ENCODE data around the gene STARD10. TPM values are rescaled to one million over a fixed set of nuclear protein-coding genes. Genes with fewer than 3 reads are reported as not detected.

STARD10 gene
- total and polyA plus RNA-seq, 9 of the 15 experiments (the other 6 are each of a cell fraction or from before 2014, with no cell fraction given): 0.15 to 52.9 (median 32.3) TPM

DNA sequence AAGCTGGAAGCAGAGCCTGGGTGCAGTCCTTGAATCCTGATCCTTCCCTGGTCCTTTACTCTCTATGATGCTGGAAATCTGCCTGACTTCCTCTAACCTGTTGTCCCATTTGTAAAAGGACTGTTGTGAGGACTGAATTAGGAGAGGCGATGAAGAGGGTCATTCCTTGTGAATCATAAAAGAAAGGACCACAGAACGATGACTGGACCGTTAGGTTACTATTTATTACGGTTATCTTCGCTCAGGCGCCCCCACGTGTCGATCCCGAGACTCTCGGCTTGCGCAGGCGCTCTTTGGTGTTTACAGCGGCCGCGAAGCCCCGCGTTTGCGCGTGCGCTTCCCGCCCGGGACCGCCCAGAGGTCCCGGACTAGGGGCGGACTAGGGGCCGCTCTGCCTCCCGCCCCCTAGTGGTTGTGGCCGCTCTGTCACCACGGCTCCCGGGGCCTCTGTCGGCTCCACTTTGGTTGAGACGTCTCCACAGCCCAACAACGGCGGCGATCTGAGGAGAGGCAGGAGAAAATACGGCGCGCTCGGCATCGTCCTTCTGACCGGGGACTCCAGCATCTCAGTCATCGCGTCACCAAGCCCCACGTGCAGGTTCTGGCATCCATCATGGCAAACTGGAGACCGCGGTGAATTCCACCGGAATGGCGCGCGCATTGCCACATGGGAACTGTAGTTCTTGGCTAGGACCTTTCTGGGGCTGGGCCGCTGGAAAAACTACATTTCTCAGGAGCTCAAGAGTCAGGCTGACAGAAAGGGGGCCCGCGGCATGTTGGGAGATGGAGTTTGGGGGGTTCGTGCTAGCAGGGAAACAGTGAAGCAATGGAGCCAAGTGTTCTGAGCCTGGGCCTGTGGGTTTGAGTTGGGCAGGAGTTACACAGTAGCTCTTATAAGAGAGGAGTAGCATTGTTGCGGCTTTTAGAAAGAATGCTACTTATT is at the start of gene STARD10 (continued):
- TF ChIP-seq, protein P1, sequence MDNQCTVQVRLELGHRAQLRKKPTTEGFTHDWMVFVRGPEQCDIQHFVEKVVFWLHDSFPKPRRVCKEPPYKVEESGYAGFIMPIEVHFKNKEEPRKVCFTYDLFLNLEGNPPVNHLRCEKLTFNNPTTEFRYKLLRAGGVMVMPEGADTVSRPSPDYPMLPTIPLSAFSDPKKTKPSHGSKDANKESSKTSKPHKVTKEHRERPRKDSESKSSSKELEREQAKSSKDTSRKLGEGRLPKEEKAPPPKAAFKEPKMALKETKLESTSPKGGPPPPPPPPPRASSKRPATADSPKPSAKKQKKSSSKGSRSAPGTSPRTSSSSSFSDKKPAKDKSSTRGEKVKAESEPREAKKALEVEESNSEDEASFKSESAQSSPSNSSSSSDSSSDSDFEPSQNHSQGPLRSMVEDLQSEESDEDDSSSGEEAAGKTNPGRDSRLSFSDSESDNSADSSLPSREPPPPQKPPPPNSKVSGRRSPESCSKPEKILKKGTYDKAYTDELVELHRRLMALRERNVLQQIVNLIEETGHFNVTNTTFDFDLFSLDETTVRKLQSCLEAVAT (IDR thresholded peaks at IDR 0.05): peak in 1 of 2 experiments; percentile 33; a peak in 1 of 4 replicates
- TF ChIP-seq FOS (IDR thresholded peaks at IDR 0.05; ENCODE audit: extremely low read depth, insufficient read length) (no peak), MBD2 (IDR thresholded peaks at IDR 0.05; ENCODE audit: borderline replicate concordance, low read depth) (peak; percentile 90), FIP1L1 (IDR thresholded peaks at IDR 0.05; ENCODE audit: low read depth, low read length, poor library complexity, severe bottlenecking) (peak; percentile 68), MEIS2 (IDR thresholded peaks at IDR 0.05; ENCODE audit: partially characterized antibody) (peak; percentile 89), ZNF766 (CRISPR knock-in tag; conservative IDR thresholded peaks at IDR 0.05) (peak; percentile 85), EP400 (IDR thresholded peaks at IDR 0.05) (peak; percentile 93), ATF1 (CRISPR knock-in tag; IDR thresholded peaks at IDR 0.05) (no peak), ATF1 (tag; IDR thresholded peaks at IDR 0.05) (peak; percentile 94), FOSL1 (tag; conservative IDR thresholded peaks at IDR 0.05) (peak; percentile 79), FOXK2 (conservative IDR thresholded peaks at IDR 0.05 in 1 of 2, IDR thresholded peaks at IDR 0.05 in 1 of 2; ENCODE audit: low read depth in 2 of 2) (peak; percentile 97 to 99), ESRRA (IDR thresholded peaks at IDR 0.05; ENCODE audit: borderline replicate concordance, low read depth) (peak; percentile 72), NFIC (IDR thresholded peaks at IDR 0.05) (peak; percentile 42), ZNF589 (CRISPR knock-in tag; IDR thresholded peaks at IDR 0.05; ENCODE audit: low read depth) (peak; percentile 61; the same call in 1 of the 2 replicates), RBBP5 (IDR thresholded peaks at IDR 0.05; ENCODE audit: borderline replicate concordance, insufficient read depth, low read length, poor library complexity, severe bottlenecking) (peak; percentile 68), SIN3B (IDR thresholded peaks at IDR 0.05; ENCODE audit: low read depth) (peak; percentile 91), MCM7 (IDR thresholded peaks at IDR 0.05) (no peak)
- TF ChIP-seq, protein P2, sequence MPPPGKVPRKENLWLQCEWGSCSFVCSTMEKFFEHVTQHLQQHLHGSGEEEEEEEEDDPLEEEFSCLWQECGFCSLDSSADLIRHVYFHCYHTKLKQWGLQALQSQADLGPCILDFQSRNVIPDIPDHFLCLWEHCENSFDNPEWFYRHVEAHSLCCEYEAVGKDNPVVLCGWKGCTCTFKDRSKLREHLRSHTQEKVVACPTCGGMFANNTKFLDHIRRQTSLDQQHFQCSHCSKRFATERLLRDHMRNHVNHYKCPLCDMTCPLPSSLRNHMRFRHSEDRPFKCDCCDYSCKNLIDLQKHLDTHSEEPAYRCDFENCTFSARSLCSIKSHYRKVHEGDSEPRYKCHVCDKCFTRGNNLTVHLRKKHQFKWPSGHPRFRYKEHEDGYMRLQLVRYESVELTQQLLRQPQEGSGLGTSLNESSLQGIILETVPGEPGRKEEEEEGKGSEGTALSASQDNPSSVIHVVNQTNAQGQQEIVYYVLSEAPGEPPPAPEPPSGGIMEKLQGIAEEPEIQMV (tag; conservative IDR thresholded peaks at IDR 0.05; ENCODE audit: low read depth): peak; percentile 10; the same call in 1 of the 2 replicates
- TF ChIP-seq, protein P3, sequence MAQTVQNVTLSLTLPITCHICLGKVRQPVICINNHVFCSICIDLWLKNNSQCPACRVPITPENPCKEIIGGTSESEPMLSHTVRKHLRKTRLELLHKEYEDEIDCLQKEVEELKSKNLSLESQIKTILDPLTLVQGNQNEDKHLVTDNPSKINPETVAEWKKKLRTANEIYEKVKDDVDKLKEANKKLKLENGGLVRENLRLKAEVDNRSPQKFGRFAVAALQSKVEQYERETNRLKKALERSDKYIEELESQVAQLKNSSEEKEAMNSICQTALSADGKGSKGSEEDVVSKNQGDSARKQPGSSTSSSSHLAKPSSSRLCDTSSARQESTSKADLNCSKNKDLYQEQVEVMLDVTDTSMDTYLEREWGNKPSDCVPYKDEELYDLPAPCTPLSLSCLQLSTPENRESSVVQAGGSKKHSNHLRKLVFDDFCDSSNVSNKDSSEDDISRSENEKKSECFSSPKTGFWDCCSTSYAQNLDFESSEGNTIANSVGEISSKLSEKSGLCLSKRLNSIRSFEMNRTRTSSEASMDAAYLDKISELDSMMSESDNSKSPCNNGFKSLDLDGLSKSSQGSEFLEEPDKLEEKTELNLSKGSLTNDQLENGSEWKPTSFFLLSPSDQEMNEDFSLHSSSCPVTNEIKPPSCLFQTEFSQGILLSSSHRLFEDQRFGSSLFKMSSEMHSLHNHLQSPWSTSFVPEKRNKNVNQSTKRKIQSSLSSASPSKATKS (CRISPR knock-in tag; IDR thresholded peaks at IDR 0.05): no peak
- TF ChIP-seq, protein P4, sequence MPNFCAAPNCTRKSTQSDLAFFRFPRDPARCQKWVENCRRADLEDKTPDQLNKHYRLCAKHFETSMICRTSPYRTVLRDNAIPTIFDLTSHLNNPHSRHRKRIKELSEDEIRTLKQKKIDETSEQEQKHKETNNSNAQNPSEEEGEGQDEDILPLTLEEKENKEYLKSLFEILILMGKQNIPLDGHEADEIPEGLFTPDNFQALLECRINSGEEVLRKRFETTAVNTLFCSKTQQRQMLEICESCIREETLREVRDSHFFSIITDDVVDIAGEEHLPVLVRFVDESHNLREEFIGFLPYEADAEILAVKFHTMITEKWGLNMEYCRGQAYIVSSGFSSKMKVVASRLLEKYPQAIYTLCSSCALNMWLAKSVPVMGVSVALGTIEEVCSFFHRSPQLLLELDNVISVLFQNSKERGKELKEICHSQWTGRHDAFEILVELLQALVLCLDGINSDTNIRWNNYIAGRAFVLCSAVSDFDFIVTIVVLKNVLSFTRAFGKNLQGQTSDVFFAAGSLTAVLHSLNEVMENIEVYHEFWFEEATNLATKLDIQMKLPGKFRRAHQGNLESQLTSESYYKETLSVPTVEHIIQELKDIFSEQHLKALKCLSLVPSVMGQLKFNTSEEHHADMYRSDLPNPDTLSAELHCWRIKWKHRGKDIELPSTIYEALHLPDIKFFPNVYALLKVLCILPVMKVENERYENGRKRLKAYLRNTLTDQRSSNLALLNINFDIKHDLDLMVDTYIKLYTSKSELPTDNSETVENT (CRISPR knock-in tag; IDR thresholded peaks at IDR 0.05): 0 out of 2 replicates have a peak, but pooled peaks have one; percentile 40

All from K562 (cell line).